ENCODE data around the gene KY. TPM values are rescaled to one million over a fixed set of nuclear protein-coding genes. Genes with fewer than 3 reads are reported as not detected.

Gene KY
- total RNA-seq, 2 experiments from 2014 or later = not detected

DNA sequence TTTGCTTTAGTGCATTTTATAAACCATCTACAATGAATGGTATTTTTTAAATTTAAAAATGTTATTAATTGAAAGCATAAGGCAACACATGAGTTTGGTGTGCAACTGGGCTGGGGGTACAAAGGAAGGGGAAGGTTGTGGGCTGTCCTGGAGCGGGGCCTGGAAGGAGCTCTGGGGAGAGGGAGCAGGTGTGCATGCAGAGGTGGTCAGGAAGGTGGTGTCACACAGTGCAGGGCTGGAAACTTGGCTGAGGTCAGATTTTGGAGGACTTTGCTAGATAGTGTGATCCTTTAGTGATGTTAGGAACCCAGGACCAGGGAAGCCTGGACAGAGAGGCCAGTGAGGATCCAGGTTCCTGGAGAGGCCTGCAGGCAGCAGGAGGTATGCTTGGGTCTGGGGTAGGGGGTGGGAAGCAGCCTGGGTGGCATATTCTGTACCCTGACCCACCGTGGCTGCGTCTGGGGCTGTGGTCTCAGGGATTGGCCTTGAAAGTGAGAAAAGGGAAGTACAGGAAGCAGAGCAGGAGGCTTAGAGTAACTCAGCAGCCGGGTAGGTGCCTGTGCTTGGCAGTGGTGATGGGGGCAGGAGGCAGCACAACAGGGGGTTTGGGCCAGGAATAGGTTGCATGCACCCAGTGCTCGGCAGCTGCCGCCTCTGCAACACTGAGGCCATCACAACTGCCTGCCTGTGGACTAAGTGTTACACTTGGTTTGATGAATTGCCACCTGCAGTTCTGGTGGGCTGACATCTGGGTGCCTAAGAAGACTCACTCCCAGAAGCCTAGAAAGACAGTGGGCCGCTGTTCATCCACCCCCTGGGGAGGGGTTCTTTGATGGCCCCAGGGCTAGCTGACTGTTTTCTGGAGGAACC, 33.0 kb downstream of the KY start:
- H3K4me1 Mint-ChIP-seq (ENCODE audit: low read depth) = no peaks in the 10 kb centered on the region
- CTCF ChIA-PET = no interaction called here
- intact Hi-C loops (cut with DNase I, micrococcal nuclease) = no loop called here
- POLR2A ChIA-PET = no interaction called here
- TF ChIP-seq, protein P1, sequence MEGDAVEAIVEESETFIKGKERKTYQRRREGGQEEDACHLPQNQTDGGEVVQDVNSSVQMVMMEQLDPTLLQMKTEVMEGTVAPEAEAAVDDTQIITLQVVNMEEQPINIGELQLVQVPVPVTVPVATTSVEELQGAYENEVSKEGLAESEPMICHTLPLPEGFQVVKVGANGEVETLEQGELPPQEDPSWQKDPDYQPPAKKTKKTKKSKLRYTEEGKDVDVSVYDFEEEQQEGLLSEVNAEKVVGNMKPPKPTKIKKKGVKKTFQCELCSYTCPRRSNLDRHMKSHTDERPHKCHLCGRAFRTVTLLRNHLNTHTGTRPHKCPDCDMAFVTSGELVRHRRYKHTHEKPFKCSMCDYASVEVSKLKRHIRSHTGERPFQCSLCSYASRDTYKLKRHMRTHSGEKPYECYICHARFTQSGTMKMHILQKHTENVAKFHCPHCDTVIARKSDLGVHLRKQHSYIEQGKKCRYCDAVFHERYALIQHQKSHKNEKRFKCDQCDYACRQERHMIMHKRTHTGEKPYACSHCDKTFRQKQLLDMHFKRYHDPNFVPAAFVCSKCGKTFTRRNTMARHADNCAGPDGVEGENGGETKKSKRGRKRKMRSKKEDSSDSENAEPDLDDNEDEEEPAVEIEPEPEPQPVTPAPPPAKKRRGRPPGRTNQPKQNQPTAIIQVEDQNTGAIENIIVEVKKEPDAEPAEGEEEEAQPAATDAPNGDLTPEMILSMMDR (IDR thresholded peaks at IDR 0.05) = no peak
- DNase-seq (no peak), ATAC-seq (ENCODE audit: poor library complexity) (no peak)
- Histone ChIP-seq H3K27me3 (ENCODE audit: control insufficient read depth in 1 of 2, insufficient read depth in 2 of 2, low read length in 2 of 2) (no peaks in the 10 kb centered on the region), H3K4me1 (ENCODE audit: insufficient read depth, low read length) (no peaks in the 10 kb centered on the region), H3K9me3 (ENCODE audit: control insufficient read depth in 1 of 2, insufficient read depth in 1 of 2, low read length in 2 of 2) (no peaks in the 10 kb centered on the region), H3K27ac (ENCODE audit: low read depth in 1 of 2, low read length in 2 of 2) (no peak overlapping the region), H3K4me3 (ENCODE audit: low read length) (no peak overlapping the region), H3K36me3 (ENCODE audit: insufficient read depth, low read length) (no peaks in the 10 kb centered on the region)
- H3K36me3 Mint-ChIP-seq (ENCODE audit: low read depth) = no peaks in the 10 kb centered on the region
- no peak overlapping the region for H3K4me3 Mint-ChIP-seq
- H3K27ac Mint-ChIP-seq = no peak overlapping the region
- no peaks in the 10 kb centered on the region for H3K9me3 Mint-ChIP-seq
- H3K27me3 Mint-ChIP-seq = no peaks in the 10 kb centered on the region

DNA sequence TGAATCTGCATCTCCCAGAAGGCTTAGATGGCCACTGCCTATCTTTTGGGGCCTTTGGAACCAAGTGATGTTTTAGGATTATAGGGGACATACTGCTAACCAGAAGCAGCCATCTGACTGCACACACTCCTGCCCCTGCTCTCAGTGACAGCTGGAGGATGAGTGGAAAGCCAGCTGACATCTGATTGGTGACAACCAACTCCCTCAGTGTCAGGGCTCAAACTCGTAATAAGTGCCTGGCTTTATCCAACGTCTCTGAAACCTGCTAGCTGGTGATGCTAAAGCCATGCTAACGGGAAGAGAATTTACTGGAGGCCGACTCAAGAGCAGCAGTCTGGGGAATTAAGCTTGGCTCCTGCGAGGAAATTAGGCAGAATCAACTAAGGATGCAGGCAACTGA, 35.1 kb downstream of the KY start:
- TF ChIP-seq, protein P1 (IDR thresholded peaks at IDR 0.05) = no peak
- Histone ChIP-seq H3K27me3 (ENCODE audit: control insufficient read depth in 1 of 2, insufficient read depth in 2 of 2, low read length in 2 of 2) (no peaks in the 10 kb centered on the region), H3K9me3 (ENCODE audit: control insufficient read depth in 1 of 2, insufficient read depth in 1 of 2, low read length in 2 of 2) (no peaks in the 10 kb centered on the region), H3K36me3 (ENCODE audit: insufficient read depth, low read length) (no peaks in the 10 kb centered on the region), H3K4me1 (ENCODE audit: insufficient read depth, low read length) (no peaks in the 10 kb centered on the region), H3K4me3 (ENCODE audit: low read length) (no peak overlapping the region), H3K27ac (ENCODE audit: low read depth in 1 of 2, low read length in 2 of 2) (no peak overlapping the region)
- Mint-ChIP-seq H3K27me3 (no peaks in the 10 kb centered on the region), H3K36me3 (ENCODE audit: low read depth) (no peaks in the 10 kb centered on the region), H3K27ac (no peak overlapping the region), H3K4me1 (ENCODE audit: low read depth) (no peaks in the 10 kb centered on the region), H3K4me3 (no peak overlapping the region), H3K9me3 (no peaks in the 10 kb centered on the region)
- no peak for ATAC-seq (ENCODE audit: poor library complexity)
- ChIA-PET POLR2A (no interaction called here), CTCF (interaction anchor here (0.7 to 2.0 kb wide), 2 partner anchors 15 to 1426 kb away, joined by 4 to 5 read pairs; no protein-coding TSS in a partner anchor)
- no peak for DNase-seq
- intact Hi-C loops (cut with DNase I, micrococcal nuclease) = no loop called here

DNA sequence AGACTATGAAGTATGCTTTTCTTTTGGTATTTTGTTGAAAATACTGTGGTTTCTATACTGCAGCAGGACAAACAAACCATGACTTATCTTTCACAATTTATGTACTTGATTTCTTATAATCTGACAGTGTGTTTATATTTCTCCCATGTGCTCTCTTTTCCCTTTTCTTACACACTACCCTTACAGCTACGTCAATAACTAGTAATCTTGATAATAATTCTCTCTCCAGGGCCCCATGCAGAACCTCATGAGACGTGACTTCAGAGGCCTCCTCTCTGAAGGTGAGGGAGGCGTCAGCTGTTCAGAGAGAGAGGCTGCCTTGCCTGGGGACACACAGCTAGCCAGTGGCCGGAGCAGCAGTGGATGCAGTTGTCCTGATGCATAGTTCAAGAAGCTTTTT, 35.9 kb downstream of the KY start:
- intact Hi-C loops (cut with DNase I, micrococcal nuclease) = no loop called here
- POLR2A ChIA-PET = no interaction called here
- no peaks in the 10 kb centered on the region for H3K4me1 ChIP-seq (ENCODE audit: insufficient read depth, low read length)
- H3K9me3 ChIP-seq (ENCODE audit: control insufficient read depth in 1 of 2, insufficient read depth in 1 of 2, low read length in 2 of 2) = no peaks in the 10 kb centered on the region
- TF ChIP-seq, protein P1 (IDR thresholded peaks at IDR 0.05) = no peak
- Mint-ChIP-seq H3K27ac (no peak overlapping the region), H3K9me3 (no peaks in the 10 kb centered on the region), H3K4me1 (ENCODE audit: low read depth) (no peaks in the 10 kb centered on the region), H3K27me3 (no peaks in the 10 kb centered on the region), H3K4me3 (no peak overlapping the region), H3K36me3 (ENCODE audit: low read depth) (no peaks in the 10 kb centered on the region)
- no peak overlapping the region for H3K4me3 ChIP-seq (ENCODE audit: low read length)
- H3K36me3 ChIP-seq (ENCODE audit: insufficient read depth, low read length) = no peaks in the 10 kb centered on the region
- DNase-seq (no peak), ATAC-seq (ENCODE audit: poor library complexity) (no peak)
- no peaks in the 10 kb centered on the region for H3K27me3 ChIP-seq (ENCODE audit: control insufficient read depth in 1 of 2, insufficient read depth in 2 of 2, low read length in 2 of 2)
- no peak overlapping the region for H3K27ac ChIP-seq (ENCODE audit: low read depth in 1 of 2, low read length in 2 of 2)
- CTCF ChIA-PET = interaction anchor here (0.7 to 2.0 kb wide), 2 partner anchors 14 to 1427 kb away, joined by 4 to 5 read pairs; no protein-coding TSS in a partner anchor

All from CD4-positive, alpha-beta T cell (primary cell).